Activated T-helper 2 cell treated with anti-CD3 and anti-CD28 coated beads, Interferon-gamma antibody, Interleukin-2, Interleukin-4, amounts not matched to agents 10 μg/mL and 5 μg/mL and 100 μg/mL, durations not matched to agents 14 hours and 24 hours and 36 hours (primary cell): Measurements from ENCODE around the gene IGF1R. TPM values are rescaled to one million over a fixed set of nuclear protein-coding genes. Genes with fewer than 3 reads are reported as not detected.

ENCODE experiments used
- DNase-seq: peaks from one replicate; pipeline ENCODE4 v3.0.0; 2021; ENCODE audit warnings: low spot score
- H3K27ac Mint-ChIP-seq: one replicate; pipeline ENCODE4 v1.8.0; 2021; ENCODE audit warnings: mixed read lengths
- H3K27me3 Mint-ChIP-seq: one replicate; pipeline ENCODE4 v1.8.0; 2021; ENCODE audit warnings: low read depth, mixed read lengths
- H3K36me3 Mint-ChIP-seq: one replicate; pipeline ENCODE4 v1.8.0; 2021; ENCODE audit warnings: low read depth, mixed read lengths
- H3K4me1 Mint-ChIP-seq: one replicate; pipeline ENCODE4 v1.8.0; 2021; ENCODE audit warnings: low read depth, mixed read lengths
- H3K4me3 Mint-ChIP-seq: one replicate; pipeline ENCODE4 v1.8.0; 2021; ENCODE audit warnings: low read depth, mild to moderate bottlenecking, moderate library complexity, mixed read lengths
- H3K9me3 Mint-ChIP-seq: one replicate; pipeline ENCODE4 v1.8.0; 2021; ENCODE audit warnings: mixed read lengths
- intact Hi-C: fragments of 100-400 bp; cut with micrococcal nuclease; formaldehyde crosslinking; loops from one replicate; pipeline ENCODE4 v1.15.1; 2023
- total RNA-seq: library from RNA; stranded (reverse); gene quantifications from 2 replicates; pipeline ENCODE4 v1.2.3, GENCODE V29; 2022

Gene IGF1R
- total RNA-seq, 1 donor from 2014 or later, result 31.1 TPM

DNA sequence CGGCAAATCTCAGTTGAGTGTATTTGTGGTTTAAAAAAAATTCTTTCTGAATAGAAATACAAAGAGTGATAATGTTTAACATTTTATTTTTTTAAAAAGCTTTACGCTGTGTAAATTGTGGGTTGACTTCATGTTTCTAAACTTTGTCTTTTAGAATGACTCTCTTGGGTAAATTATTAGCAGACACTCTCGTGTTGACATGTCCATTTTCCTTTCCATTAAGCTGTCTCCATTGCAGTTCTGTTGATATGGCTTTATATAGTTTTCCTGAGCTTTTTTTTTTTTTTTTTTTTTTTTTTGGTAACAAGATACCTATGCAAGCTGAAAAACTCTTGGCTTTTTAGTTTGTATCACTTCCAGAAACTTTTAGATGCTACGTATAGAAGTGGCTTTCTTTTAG lies 92.6 kb downstream of the IGF1R start:
- Mint-ChIP-seq H3K9me3 (no peaks in the 10 kb centered on the region), H3K36me3 (no peaks in the 10 kb centered on the region), H3K4me3 (no peak overlapping the region), H3K4me1 (peaks cover 24% of the 10 kb centered on the region), H3K27ac (no peak overlapping the region), H3K27me3 (no peaks in the 10 kb centered on the region)
- intact Hi-C loops, result no loop called here
- no peak for DNase-seq

DNA sequence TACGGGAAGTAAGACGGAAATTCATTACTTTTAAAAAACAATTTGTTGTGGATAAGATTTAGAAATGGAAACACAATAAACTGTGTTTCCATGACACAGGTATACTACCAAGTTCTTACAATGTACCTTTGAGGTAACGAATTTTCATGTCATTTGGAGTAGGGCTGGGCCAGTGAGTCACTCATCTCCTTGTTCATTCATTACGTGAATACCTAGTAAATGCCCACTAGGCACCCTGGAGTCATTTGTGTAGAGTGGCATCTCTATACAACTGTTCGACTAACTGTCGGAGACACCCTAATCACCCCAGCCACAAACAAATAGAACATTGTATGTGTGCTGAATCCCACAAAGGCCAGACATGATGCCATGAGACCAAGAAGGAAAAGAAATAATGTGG lies 94.8 kb downstream of the IGF1R start:
- Mint-ChIP-seq H3K27ac (no peak overlapping the region), H3K27me3 (no peaks in the 10 kb centered on the region), H3K36me3 (no peaks in the 10 kb centered on the region), H3K4me1 (peaks cover 25% of the 10 kb centered on the region), H3K4me3 (no peak overlapping the region), H3K9me3 (no peaks in the 10 kb centered on the region)
- intact Hi-C loops, result no loop called here
- no peak for DNase-seq

DNA sequence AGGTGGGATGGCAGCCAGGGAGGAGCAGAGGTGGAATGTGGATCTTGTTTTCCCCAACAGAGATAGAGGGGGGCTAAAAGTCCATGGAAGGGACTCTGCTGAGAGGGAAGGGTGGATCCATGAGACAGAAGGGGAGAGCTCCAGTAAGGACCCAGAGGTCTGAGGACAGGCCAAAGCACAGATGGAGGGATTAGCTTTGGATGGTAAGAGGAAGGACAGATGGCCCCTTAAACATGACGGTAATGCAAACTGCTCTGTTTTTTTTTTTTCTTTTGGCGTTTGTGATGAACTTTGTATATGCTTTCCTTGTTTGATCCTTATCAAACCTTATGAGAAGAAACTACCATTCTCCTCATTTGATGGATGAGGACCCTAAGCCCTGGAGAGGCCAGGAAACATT lies 96.2 kb downstream of the IGF1R start:
- no peak for DNase-seq
- intact Hi-C loops, result no loop called here
- no peaks in the 10 kb centered on the region for H3K9me3 Mint-ChIP-seq
- H3K36me3 Mint-ChIP-seq, result no peaks in the 10 kb centered on the region
- H3K27me3 Mint-ChIP-seq, result no peaks in the 10 kb centered on the region
- no peak overlapping the region for H3K27ac Mint-ChIP-seq
- H3K4me1 Mint-ChIP-seq, result peaks cover 15% of the 10 kb centered on the region
- no peak overlapping the region for H3K4me3 Mint-ChIP-seq

DNA sequence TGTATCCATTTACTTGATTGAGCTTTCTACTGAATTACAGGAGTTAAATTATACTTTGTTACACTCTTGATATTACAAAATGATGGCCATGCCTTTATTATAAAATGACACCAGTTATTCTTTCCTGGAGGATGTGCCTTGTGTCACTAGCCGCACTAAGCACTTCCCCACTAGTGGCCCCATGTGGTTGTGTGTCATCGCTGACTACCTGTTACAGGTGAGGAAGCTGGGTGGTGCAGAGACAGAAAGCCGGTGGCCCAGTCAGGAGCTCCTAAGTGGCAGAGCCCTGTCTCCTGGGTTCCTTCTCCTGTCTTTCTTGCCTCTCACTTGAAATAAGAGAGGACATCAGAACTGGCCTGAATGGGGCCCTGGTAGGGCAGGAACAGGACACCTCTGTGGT lies 96.8 kb downstream of the IGF1R start:
- intact Hi-C loops, result no loop called here
- no peaks in the 10 kb centered on the region for H3K9me3 Mint-ChIP-seq
- H3K27me3 Mint-ChIP-seq, result no peaks in the 10 kb centered on the region
- H3K27ac Mint-ChIP-seq, result no peak overlapping the region
- H3K4me1 Mint-ChIP-seq, result peaks cover 15% of the 10 kb centered on the region
- H3K4me3 Mint-ChIP-seq, result no peak overlapping the region
- no peaks in the 10 kb centered on the region for H3K36me3 Mint-ChIP-seq
- no peak for DNase-seq

DNA sequence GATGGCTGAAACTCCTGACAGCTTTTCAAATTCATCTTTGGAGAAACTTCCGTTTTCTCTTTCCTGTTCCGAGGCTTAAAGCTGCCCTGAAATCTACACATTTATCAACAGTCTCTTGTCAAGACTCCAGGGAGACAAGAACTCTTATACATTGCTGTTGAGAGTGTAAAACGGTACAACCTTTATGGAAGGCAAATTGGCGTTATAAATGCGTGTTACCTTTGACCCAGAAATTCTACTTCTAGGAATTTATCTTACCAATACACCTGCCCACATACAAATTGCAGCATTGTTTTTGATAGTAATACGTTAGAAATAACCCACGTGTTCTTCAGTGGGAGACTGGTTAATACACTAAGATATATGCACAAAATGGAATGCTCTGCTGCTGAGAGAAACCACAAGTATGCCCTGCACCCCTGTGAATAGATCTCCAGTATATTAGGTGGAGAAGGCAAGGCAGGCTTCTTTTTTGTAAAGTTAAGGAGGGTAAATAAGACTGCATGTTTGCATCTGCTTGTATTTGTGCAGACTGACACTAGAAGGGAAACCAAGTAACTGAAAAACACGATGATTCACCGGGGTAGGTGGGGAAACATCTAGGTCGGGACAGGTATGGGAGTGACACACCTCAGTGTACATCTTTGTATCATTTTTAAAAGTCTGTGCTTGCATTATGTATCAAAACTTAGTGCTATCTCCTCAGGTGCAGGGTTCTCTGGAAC lies 97.5 kb downstream of the IGF1R start:
- peaks cover 15% of the 10 kb centered on the region for H3K4me1 Mint-ChIP-seq
- H3K4me3 Mint-ChIP-seq, result no peak overlapping the region
- DNase-seq, result no peak
- H3K27me3 Mint-ChIP-seq, result no peaks in the 10 kb centered on the region
- intact Hi-C loops, result no loop called here
- no peaks in the 10 kb centered on the region for H3K9me3 Mint-ChIP-seq
- H3K27ac Mint-ChIP-seq, result no peak overlapping the region
- no peaks in the 10 kb centered on the region for H3K36me3 Mint-ChIP-seq

DNA sequence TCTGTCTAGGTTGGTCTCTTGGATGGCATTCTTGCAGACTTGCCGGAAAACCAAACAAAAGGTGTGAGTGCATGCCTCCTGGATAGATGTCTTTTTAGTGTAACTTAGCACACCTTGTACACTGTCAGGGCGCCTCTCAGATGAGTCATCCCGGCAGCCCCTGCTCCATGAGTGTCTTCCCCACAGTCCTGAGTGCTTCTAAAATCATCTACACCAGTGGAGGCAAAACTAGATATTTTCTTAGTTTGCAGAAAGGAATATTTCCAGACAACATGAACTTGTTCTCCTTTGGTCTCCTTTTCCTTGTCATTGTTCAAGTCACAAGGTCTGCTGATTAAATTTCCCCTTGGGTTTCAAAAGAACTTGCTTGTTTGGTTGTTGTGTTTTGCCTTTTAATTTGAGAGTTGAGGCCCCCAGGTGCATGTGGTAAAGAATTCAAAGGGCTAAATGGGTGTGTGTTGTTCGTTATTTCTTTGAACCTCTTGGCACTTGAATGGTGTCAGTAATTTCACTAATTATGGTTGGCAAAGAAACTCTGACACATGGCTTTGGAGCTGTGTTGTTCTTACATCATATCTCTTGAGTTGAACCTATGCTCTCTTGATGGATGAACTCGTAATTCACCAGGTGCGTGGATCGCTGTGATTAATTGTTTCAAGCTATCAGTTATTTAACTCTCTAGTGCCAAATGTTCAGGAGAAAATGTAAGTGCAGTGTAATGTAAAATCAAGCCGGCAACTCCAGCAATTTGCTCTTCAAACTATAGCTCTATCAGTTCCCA lies 98.2 kb downstream of the IGF1R start:
- Mint-ChIP-seq H3K9me3 (no peaks in the 10 kb centered on the region), H3K36me3 (no peaks in the 10 kb centered on the region), H3K4me3 (no peak overlapping the region), H3K27me3 (no peaks in the 10 kb centered on the region), H3K27ac (no peak overlapping the region), H3K4me1 (peaks cover 15% of the 10 kb centered on the region)
- DNase-seq, result no peak
- intact Hi-C loops, result no loop called here

DNA sequence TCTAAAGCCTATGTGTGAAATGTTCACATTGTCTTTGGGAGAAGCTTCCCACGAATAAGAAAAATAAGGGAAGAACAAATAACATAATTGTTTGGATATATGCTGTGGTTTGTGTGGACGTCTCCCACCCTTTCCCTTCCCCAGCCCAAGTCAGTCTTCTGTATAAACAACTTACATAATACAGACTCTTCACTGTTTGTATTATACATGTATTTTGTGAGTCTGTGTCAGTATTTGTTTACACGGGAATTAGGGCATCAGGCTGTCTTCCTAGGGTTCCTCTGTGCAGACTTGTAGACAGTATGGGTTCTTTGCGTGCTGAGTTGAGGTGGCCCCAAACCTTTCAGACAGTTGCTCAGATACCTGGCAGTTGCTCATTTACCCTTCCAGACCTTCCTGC lies 103.4 kb downstream of the IGF1R start:
- DNase-seq, result no peak
- Mint-ChIP-seq H3K27me3 (no peaks in the 10 kb centered on the region), H3K27ac (no peak overlapping the region), H3K9me3 (no peaks in the 10 kb centered on the region), H3K4me1 (peaks cover 2% of the 10 kb centered on the region), H3K36me3 (no peaks in the 10 kb centered on the region), H3K4me3 (no peak overlapping the region)
- intact Hi-C loops, result no loop called here

DNA sequence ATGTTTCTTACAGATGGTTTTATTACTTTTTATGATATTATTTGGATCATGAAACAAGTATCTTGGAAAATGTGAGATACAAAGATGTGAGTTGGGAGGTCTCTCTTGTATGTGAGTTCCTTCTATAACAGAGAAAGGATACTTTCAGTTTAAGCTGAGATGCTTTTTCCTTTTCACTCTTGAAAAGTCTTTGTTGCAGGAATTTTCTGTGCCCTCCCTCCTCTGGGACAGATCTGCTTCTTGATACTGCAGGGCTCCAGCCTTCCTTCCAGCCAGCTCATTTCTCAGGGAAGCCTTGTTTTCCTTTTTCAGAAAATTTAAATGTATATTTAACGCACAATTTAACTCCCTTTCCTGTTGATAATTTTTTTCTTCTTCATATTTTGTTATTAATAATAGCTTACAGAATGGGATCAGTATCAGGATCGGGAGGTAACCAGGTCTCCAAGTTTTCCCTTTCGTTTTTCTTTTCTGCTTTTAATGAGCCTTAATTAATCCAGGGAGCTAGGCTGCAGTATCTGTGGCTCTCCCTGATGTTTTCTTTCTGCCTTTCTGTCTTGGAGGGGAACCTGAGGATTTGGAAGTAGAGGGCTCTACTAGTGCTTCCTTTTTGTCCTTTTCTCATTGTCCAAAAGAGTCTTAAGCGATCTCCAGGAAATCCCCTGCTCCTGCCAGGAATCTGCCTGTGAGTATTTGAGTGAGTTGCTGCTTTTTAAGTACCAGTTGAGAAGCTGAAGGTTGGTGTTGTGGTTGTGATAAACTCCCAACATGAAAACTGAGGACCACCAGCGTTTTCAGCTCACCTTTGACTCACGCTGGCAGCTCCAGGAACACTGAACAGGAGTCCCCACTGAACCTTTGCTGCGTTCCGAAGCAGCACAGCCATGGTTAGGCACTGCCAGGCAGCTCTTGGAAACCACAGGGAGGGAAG lies 105.7 kb downstream of the IGF1R start:
- no peaks in the 10 kb centered on the region for H3K36me3 Mint-ChIP-seq
- DNase-seq, result no peak

DNA sequence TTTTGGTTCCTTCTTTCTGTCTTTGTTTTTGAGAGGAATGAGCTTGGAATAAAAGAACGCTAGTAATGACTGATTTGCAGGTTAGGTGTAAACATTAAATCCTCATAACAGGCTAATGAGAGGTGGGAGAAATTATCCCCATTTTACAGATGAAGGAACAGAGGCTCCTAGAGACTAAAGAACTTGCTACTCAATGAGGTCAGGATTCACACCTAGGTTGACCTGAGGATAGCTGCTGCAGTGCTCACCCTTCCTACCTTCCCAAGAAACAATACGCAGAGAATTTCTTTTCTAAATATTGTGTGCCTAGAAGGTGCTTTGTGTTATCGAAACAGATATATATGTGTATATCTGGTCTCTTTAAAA lies 106.3 kb downstream of the IGF1R start:
- Mint-ChIP-seq H3K4me1 (peaks cover 2% of the 10 kb centered on the region), H3K9me3 (no peaks in the 10 kb centered on the region), H3K36me3 (no peaks in the 10 kb centered on the region), H3K27ac (no peak overlapping the region), H3K4me3 (no peak overlapping the region), H3K27me3 (no peaks in the 10 kb centered on the region)
- DNase-seq, result no peak
- intact Hi-C loops, result no loop called here

More for the DNA sequence above, 105.7 kb downstream of the IGF1R start:
- intact Hi-C loops, result no loop called here
- Mint-ChIP-seq H3K4me1 (peaks cover 2% of the 10 kb centered on the region), H3K9me3 (no peaks in the 10 kb centered on the region), H3K27ac (no peak overlapping the region), H3K4me3 (no peak overlapping the region), H3K27me3 (no peaks in the 10 kb centered on the region)

DNA sequence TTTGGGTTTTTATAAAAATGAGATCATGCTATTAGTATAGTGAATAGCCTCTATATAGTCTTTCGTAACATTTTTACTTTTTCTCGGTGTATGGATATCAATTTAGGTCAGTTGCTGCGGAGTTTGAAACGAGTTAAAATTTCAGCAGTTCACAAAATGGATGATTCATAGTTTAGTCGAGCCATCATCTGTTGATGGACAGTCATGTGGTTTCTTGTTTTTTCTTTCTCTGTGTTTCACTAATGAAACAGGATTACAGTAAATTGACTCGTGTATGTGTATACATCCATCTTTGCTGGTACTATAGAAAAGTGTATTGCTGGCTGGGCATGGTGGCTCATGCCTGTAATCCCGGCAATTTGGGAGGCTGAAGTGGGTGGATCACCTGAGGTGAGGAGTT lies 106.8 kb downstream of the IGF1R start:
- H3K4me1 Mint-ChIP-seq, result peaks cover 2% of the 10 kb centered on the region
- H3K36me3 Mint-ChIP-seq, result no peaks in the 10 kb centered on the region
- no peak overlapping the region for H3K27ac Mint-ChIP-seq
- no peak overlapping the region for H3K4me3 Mint-ChIP-seq
- intact Hi-C loops, result no loop called here
- H3K9me3 Mint-ChIP-seq, result no peaks in the 10 kb centered on the region
- DNase-seq, result no peak
- H3K27me3 Mint-ChIP-seq, result no peaks in the 10 kb centered on the region

DNA sequence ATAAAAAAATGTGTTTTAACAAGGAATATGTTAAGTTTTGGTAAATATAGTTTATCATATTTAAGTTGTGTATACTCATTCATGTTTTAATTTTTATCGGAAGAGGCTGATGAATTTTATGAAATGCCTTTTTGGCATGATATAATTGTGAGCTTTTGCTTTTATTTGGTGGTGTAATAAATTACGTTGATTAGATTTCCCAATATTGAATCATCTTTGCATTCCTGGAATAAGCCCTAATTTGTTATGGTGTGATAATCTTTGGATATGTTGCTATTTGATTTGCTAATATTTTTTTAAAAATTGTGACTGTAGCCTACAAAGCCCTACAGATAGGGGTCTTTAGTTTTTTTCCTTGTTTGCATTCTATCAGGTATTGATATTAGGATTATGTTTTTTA lies 107.4 kb downstream of the IGF1R start:
- DNase-seq, result no peak
- no peak overlapping the region for H3K4me3 Mint-ChIP-seq
- intact Hi-C loops, result no loop called here
- H3K27ac Mint-ChIP-seq, result no peak overlapping the region
- H3K27me3 Mint-ChIP-seq, result no peaks in the 10 kb centered on the region
- no peaks in the 10 kb centered on the region for H3K36me3 Mint-ChIP-seq
- no peaks in the 10 kb centered on the region for H3K9me3 Mint-ChIP-seq
- H3K4me1 Mint-ChIP-seq, result peaks cover 2% of the 10 kb centered on the region

DNA sequence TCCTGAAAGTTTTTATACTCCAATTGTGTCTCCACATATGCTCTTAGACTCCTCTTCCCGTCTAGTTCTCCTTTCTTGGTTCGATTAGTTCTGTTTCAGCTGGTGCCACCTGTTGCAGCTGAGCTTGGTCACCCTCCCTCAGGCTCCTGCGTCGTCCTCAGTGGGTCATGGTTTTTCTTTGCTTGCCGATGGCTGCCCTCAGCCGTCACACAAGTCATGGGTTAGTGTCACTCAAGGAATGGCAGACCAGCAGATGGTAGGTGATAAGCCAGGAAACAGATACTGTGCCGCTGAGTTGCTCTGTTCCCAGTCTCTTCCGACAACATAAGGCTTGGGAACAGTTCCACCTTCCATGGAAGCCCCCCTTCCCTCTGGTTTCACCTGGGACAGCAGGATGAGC lies 109.9 kb downstream of the IGF1R start:
- Mint-ChIP-seq H3K9me3 (no peaks in the 10 kb centered on the region), H3K36me3 (no peaks in the 10 kb centered on the region), H3K27me3 (no peaks in the 10 kb centered on the region), H3K27ac (no peak overlapping the region), H3K4me3 (no peak overlapping the region), H3K4me1 (peaks cover 2% of the 10 kb centered on the region)
- no peak for DNase-seq
- intact Hi-C loops, result no loop called here

DNA sequence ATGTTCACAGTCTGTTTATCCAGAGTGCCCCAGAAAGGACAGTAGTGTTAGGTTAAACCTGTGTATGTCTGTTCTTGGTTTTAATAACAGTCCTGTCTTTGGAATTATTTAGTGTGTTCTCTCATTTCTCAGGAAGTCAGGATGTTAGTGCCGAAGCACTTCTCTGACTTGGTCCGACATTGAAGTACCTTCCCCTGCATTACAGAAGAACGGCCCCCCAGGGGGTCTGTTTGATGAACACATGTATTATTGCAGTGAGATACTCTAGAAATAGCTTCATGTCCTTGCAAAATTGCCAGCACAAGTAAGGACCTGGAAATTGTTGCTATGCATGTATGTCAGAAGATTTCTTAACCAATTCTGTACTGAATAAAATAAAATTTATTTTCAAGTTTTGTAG lies 110.9 kb downstream of the IGF1R start:
- Mint-ChIP-seq H3K27ac (no peak overlapping the region), H3K4me3 (no peak overlapping the region), H3K36me3 (no peaks in the 10 kb centered on the region), H3K27me3 (no peaks in the 10 kb centered on the region), H3K4me1 (peaks cover 2% of the 10 kb centered on the region), H3K9me3 (no peaks in the 10 kb centered on the region)
- intact Hi-C loops, result no loop called here
- no peak for DNase-seq
